ENCODE data around the gene NOTCH2NLA. TPM values are rescaled to one million over a fixed set of nuclear protein-coding genes. Genes with fewer than 3 reads are reported as not detected.
"Not testable (repeated sequence)": the region's sequence is repeated elsewhere in the genome, so short reads cannot be mapped to it uniquely, and the experiment has no call there.

The NOTCH2NLA gene
- polyA plus RNA-seq (ENCODE audit: insufficient read length in 12 of 12), result 10 to 100 TPM in 11 of 12 donors, not detected in 1; 17.5 to 30.8 (median 25.3) TPM
- long read RNA-seq, donor 1, partial matches to known transcripts, result 0 of 3 reads
- long read RNA-seq, donor 1, other reads (novel, unspliced or antisense), result 0 of 3 reads
- long read RNA-seq, donor 2, transcript NOTCH2NLA-201 (5 exons, 1,874 nt), result major isoform, 6 of 6 reads
- long read RNA-seq, donor 2, partial matches to known transcripts, result 0 of 6 reads
- long read RNA-seq, donor 2, other reads (novel, unspliced or antisense), result 0 of 6 reads
- long read RNA-seq, donor 3, result 0 reads
- long read RNA-seq, donor 4, result 0 reads
- long read RNA-seq, donor 5, transcript NOTCH2NLA-201 (5 exons, 1,874 nt), result major isoform, 7 of 7 reads
- long read RNA-seq, donor 5, partial matches to known transcripts, result 0 of 7 reads
- long read RNA-seq, donor 5, other reads (novel, unspliced or antisense), result 0 of 7 reads
- long read RNA-seq, donor 6, partial matches to known transcripts, result 0 of 2 reads
- long read RNA-seq, donor 6, other reads (novel, unspliced or antisense), result 0 of 2 reads
- long read RNA-seq, donor 7, partial matches to known transcripts, result 0 of 3 reads
- long read RNA-seq, donor 7, other reads (novel, unspliced or antisense), result 0 of 3 reads
- long read RNA-seq, donor 8, transcript NOTCH2NLA-201 (5 exons, 1,874 nt), result major isoform, 5 of 5 reads
- long read RNA-seq, donor 8, partial matches to known transcripts, result 0 of 5 reads
- long read RNA-seq, donor 8, other reads (novel, unspliced or antisense), result 0 of 5 reads
- long read RNA-seq, donor 9, result 0 reads
- long read RNA-seq, donor 10, partial matches to known transcripts, result 7 of 8 reads
- long read RNA-seq, donor 10, other reads (novel, unspliced or antisense), result 0 of 8 reads
- long read RNA-seq, donor 11, partial matches to known transcripts, result 0 of 4 reads
- long read RNA-seq, donor 11, other reads (novel, unspliced or antisense), result 0 of 4 reads

DNA sequence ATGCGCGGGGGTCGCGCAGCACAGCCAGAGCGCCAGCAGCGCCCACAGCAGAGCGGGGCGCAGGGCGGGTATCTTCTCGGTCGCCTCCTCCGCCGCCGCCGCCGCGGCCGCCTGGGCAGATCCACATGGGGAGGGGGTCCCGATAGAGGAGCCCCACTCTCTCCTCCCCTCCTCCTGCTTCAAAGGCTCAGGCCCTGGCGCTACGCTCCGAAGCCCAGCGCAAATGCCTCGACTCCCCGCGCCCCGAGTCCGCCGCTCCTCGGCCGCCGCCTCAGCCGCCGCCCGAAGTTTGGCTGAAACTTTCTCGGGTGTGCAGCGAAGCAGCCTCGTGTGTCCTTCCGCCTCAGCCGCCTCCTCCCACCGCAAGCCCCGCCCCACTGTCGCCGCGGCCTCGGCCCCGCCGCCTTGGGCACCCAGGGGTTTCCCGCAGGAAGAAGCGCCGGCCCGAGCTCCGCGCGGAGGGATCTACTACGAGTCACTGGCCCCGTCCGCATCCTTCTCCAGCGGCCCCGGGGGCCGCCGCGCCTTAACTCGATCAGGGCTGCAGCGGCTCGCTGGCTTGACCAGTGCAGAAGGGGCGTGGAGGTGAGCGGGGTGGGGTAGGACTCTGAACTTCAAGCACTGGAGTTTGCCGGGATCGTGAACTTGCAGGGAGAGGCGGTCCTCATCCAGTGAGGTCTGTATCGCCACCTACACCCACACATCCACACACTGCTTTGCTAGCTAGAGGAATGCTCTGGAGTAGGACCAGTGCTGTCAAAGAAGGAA is at the start of gene NOTCH2NLA:
Gene NOTCH2NLA, minus strand, starts transcription at position 312 of the 768 bp plus-strand sequence. CDS start 39,684 bp downstream, outside the sequence.
- DNase-seq, result not testable (repeated sequence)

DNA sequence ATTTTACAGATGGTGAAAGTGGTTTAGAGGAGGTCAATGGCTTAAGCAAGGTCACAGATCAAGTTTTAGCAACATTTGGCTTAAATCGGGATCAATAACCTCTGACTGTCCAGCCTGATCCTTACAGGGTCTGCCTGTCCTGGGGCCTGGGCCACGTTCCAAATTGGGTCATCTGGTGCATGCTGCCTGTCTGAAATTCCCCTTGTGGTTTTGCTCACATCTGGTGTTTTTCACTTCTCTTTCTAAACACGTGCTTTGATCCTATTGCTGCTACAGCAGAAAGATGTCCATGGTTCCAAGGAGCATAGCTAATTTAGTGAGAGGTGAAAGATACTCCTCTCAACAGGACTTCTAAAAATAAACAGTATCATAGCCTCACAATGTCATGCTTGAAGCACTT is 49.5 kb upstream of the NOTCH2NLA start:
- DNase-seq, result not testable (repeated sequence)

DNA sequence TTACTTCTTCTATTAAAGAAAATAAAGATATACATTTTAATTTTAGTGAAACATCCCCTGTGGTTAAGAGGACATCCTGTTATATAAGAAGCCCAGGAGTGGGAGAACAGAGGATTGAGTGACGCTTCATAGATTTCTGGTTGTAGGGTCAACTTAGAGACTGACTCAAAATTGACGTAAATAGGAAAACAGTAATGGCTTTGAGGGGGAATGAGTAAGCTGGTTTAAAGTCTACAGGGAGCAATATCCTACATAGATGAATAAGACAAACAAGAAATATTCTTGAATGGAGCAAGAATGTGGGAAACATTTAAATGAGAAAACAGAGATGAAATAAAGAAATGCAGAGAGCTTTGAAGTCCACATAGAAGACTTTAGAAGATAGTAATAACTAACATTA is 48.3 kb upstream of the NOTCH2NLA start:
- not testable (repeated sequence) for DNase-seq

DNA sequence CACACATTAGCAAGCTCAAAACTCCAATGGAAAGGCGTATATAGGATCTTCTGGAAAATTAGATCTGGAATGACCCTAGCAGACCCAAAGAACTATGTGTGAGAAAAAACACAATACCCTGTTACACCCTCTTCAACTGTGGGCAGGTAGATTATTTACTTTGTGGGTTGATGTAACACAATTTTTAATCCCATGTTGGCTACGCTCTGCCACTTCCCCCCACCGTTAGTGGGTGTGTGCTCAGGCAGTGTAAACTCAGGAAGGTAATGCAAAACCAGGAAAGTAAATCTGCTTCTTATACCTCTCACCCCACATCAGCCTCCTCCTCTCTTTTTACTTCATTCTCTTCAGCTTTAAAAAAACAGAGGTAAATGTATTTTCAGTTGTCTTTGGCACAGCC is 45.3 kb upstream of the NOTCH2NLA start:
- not testable (repeated sequence) for DNase-seq

DNA sequence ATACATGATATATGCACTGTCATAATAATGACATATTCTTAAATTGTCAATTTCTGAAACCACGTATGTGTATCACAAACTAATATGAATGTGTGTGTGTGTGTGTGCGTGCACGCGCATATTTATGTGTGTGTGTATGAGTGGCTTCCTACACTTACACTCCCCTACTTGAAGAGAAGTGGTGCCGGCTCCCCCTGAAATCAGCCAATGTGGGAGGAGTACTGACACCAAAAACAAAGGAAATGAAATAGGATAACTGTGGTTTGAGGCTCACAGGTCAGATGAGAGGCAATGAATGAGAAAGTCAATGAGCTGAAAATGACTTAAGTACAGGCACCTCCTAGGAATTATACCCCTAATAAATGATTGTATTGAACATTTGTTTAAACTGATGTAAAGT is 44.4 kb upstream of the NOTCH2NLA start:
- DNase-seq, result not testable (repeated sequence)

DNA sequence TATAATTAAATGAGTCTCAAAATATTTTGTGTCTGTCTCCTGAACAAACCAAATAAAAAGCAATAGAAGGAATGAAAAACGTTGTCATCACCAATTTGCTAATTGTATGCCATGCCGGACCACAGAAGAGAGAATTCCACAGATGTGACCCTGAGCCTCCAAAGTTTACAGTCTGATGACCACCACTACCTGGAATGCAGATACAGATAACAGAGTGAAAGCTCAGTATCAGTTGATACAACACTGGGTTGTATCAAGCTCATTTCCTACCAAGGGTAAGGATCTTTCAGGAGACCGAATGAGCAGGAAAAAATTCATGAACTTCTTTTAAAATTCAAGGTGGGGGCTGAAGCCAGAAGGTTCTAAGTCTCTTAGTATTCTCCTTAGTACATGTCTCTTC is 43.9 kb upstream of the NOTCH2NLA start:
- not testable (repeated sequence) for DNase-seq

DNA sequence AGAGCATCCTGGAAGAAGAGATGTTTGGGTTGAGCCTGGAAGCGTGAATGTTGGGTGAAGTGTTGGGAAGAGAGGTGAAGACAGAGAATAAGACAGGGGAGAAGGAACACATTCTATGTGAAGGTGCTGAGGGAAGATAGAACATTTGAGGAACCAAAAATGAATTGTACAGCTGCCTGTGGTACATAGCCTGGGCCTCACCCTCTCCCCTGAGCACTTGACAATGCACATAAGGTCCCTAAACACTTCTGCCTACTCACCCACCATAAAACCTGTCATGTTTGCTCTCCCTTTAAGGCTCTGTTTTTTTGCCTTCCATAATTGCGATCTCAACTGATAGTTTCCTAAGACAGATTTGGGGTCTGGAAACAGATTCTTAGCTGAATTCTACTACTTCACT is 43.2 kb upstream of the NOTCH2NLA start:
- DNase-seq, result not testable (repeated sequence)

DNA sequence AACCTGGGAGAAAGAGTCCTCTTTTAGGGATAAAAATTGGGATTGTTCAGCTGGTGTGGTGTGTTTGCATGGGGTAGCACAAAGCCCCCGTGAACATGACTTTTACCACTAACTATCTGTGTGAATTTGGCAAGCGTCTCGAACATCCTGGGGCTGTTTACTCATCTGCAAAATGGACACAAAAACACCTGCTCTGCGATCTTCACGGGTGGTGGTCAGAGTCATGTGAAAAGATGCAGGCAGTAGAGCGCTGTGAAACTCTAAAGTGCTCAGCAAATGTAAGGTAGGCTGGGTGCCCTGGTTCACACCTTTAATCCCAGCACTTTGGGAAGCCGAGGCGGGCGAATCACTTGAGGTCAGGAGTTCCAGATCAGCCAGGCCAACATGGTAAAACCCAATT is 41.3 kb upstream of the NOTCH2NLA start:
- not testable (repeated sequence) for DNase-seq

DNA sequence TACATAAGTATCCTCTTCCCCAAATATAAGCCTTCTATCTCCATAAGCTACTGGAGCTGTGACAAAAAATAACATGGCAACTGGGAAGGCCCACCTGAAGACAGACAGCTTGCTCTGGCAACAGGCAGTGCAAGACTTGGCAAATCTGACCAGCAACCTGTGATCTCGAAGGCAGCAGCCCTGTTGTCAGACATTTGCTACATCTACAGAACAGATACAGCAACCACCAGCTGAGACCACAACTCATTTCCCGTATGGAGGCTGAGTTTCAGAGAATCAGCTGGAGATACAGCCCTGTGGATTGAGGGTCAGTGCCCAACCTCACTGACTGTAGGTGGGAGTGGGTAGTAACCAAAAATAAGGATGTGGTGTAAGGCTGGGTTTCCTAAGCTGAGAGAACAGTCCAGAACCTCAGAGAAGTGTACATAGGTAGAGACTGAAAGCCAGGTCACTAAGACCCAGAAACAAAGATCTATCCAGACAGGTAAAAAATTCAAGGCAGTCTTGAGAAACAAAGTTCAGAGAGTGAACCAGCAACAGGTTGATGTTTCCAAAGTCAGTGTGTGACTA is 37.4 kb upstream of the NOTCH2NLA start:
- not testable (repeated sequence) for DNase-seq

DNA sequence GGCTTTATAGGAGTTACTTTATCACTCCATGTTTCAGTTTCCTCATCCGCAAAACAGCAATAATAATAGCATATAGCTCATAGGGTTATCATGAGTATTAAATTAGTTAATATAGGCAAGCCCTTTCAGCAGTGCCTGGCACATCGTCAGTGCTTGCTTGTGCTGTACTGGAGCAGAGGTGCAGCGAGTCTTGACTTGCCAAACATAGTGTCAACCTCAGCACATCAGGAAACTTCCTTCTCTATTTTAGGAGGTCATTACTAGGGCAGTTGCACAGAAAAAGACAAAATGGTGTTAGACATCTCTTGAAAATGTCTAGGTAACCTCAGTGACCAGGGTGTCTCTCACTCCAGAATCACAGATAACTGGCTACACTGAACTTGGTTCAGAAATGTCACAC is 35.9 kb upstream of the NOTCH2NLA start:
- DNase-seq, result not testable (repeated sequence)

DNA sequence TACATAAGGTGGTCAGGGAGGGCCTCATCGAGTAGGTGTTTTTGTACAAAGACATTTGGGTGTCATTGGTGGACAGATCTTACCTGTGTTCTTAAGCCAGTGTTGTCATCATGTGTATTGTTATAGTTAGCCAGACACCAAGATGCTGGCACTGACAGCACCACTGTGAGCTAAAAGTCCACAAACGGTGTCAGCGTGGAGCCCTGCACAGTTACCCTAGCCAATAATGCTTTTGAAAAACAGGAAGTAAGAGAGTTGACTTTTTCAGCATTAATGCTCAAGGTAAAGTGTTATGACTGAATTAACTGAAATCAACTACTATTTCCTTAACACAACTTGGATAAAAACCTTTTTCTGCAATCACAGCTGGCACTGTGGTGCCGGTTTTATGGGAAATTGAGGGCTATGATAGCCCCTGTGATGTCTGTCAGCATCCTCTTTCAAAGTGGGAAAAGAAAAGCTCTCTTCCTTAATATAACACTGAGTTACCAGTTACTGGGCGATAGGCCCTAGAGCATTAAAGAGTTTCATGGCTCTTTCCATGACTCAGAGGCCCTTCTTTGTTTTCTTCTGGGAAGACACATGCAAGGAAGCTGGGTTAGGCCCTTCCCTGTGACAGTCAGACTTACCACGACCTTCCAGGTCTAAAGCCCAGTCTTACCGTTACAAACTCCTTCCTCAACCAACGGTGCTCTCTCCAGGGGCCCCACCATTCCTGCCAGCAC is 31.3 kb upstream of the NOTCH2NLA start:
- DNase-seq, result not testable (repeated sequence)

DNA sequence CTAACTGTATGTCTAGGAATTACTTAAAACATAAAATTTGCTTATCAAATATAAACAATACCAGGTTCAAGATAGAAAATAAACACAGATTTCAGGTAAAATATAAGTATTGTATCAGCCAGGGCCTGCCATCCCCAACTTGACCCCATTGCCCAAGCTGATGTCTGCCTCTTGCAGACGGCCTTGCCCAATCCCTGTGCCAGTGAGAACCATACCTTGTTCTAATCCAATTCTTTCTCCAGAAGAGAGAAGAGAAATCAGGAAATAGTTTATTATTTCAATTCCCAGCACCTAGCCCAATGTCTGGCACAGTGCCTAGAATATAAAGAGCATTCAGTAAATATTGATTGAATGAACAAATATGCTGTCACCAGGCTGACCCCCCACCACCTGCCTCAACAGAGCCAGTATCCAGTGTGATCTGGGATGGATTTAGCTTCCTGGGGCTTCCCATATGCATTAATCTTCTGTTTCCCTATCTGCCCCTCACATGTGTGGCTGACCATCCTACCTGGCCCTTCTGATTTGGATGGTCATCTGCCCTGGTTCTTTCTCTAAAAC is 29.3 kb upstream of the NOTCH2NLA start:
- not testable (repeated sequence) for DNase-seq

DNA sequence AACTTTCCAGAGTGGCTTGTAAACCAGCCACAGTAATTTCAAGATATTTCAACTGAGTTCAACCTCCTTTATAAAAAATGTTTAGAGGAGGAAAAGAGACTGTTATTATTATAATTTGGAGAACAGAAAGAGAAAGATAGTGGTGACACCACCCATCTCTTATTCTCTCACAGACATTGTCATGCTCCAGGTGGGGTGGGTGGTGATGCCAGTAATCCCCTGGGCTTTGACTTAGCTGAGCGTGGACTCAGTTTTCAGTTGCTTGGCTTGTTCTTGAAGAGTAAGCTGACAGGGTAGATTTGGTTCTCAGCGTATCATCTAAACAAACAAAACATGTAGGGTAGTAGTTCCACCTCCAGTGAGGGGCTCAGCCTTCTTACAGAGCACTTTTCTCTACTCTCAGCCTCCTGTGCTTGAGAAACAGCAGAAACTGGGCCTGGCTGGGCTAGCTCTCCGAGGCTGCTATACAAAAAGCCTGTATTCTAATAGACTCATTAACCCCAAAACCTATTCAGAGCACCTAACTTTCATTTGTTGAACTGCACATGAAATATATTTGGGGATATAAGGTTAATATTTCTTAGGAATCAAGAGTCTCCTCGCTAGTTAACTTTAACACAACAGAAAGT is 25.9 kb upstream of the NOTCH2NLA start:
- DNase-seq, result not testable (repeated sequence)

DNA sequence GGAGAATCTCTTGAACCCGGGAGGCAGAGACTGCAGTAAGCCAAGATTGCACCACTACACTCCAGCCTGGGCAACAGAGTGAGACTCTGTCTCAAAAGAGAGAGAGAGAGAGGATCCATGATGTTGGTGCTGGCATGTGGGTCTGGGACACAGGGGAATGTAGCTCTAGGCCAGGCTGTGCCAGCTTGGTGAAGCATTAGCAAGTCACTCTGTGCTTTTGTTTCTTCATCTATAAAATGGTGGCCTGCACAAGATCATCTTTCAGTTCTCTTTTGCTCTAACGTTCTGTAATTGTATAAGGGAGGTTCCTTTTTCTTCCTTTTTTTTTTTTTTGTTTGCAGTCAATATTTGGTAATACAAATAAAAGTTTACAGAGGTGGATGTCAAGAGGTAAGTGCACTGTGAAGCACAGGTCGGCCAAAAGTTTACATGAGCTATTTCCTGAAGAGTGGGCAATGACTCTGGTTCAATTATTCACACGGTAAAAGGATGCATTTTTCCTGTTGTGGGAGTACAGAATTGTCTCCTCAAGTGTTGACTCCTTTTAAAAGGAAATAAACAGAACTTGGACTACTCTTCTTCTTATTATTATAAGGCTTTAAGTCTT is 24.5 kb upstream of the NOTCH2NLA start:
- not testable (repeated sequence) for DNase-seq

DNA sequence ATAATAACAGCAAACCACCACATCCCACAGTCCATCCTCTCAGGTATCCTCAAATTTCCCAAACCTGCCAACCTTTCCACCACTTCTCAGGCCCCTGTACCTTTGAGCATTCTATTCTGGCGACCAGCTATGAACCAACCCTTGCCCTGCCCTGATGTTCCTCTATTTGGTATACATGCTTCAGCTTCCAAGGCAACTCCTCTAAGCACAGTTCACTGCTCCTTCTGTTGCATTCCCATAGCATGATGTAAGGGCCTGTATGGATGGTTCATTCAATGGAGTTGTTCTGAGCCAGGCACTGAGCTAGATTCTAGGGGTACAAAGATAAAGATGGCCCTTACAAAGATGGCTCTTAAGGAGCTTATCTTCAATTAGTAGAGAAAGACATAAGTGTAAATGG is 22.7 kb upstream of the NOTCH2NLA start:
- not testable (repeated sequence) for DNase-seq

DNA sequence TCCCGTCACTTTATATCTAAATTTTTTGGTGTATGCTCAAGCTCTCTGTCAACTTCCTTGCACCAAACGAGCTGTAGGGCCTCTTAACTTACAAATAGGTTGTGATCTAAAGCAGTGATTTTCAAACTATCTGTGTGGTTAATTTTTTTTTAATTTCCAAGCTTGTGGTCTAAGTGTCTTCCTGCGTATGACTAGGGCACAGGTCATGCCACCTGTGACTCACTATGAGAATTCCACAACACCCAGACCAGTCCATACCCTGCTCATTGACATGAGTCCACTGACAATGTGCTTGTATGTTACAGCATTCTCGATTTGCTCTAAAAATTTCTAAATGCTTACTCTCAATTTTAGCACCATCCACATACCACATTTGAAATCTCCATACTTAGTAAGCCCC is 19.8 kb upstream of the NOTCH2NLA start:
- not testable (repeated sequence) for DNase-seq

DNA sequence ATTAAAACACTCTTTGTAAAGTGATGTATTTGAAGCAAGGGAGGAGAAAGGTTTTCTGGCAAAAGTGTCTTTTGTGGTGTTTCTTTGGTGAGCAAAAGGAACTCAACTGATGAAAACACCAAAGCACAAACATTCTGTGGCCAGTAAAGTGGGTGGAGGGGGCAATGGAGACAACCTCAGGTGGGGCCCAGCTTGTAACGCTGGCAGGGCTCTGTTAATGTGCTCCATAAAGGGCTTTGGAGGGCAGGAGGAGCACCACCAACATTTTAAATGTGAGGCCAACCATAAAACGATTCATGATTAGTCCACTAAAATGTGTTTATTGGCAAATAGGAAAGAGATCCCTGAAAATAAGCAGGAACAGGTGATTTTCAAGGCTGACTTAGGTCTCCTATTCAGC is 7.8 kb upstream of the NOTCH2NLA start:
- not testable (repeated sequence) for DNase-seq

DNA sequence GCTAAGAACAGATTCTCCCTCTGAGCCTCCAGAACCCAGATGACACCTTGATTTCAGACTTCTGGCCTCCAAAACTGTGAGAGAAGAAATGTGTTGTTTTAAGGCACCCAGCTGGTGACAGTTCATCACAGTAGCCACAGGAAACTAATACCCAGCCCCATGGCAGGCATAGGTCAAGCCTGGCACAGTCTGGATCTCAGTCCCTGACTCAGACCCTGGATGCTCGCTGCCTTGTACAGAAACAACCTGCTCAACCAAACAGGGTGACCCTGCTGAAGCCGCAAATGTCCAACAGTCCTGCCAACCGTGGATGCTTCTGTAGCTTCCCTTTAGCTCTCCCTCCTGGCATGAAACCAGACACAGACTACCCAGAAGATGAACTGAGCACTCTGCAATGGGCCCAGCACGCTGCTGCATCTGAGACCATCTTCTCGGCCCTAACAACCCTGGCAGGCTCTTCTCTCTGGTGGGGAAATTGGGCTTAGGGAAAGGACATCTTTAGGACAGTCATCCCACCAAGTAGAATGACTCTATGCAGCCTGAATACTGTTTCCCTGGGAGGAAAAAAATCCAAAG is 7.3 kb upstream of the NOTCH2NLA start:
- not testable (repeated sequence) for DNase-seq

All from muscle of arm (tissue), 14 donors.